ENCODE measurements around the gene CSTF3.
"Not testable (repeated sequence)": the region's sequence is repeated elsewhere in the genome, so short reads cannot be mapped to it uniquely, and the experiment has no call there.

CSTF3 gene

DNA sequence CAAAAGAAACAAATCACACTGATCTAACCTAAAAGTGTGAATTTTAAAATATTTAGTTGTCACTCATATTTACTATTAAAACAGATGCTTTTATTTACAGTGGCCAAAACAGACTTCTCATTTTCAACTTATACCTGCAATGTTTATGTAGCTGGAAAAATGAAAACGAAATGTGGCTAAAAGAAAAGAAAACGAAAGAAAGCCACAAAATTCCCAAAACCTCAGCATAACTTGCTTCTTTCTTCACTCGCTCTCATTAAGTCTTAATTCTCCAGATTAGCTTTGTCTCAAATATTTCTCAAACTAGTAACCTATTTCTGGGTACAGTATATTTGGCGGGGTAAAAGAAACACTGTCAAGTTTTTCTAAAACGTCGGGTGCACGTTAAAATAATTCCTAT, 693 bp downstream of the CSTF3 start:
- peak overlapping the region; percentile 82 for H3K4me3 ChIP-seq (replicated peaks; ENCODE audit: low read depth, low read length)
- TF ChIP-seq, protein P1, sequence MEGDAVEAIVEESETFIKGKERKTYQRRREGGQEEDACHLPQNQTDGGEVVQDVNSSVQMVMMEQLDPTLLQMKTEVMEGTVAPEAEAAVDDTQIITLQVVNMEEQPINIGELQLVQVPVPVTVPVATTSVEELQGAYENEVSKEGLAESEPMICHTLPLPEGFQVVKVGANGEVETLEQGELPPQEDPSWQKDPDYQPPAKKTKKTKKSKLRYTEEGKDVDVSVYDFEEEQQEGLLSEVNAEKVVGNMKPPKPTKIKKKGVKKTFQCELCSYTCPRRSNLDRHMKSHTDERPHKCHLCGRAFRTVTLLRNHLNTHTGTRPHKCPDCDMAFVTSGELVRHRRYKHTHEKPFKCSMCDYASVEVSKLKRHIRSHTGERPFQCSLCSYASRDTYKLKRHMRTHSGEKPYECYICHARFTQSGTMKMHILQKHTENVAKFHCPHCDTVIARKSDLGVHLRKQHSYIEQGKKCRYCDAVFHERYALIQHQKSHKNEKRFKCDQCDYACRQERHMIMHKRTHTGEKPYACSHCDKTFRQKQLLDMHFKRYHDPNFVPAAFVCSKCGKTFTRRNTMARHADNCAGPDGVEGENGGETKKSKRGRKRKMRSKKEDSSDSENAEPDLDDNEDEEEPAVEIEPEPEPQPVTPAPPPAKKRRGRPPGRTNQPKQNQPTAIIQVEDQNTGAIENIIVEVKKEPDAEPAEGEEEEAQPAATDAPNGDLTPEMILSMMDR (IDR thresholded peaks at IDR 0.05; ENCODE audit: low read depth, low read length, missing control alignments) = no peak
- DNase-seq (ENCODE audit: extremely low read depth, low read depth) = no peak

DNA sequence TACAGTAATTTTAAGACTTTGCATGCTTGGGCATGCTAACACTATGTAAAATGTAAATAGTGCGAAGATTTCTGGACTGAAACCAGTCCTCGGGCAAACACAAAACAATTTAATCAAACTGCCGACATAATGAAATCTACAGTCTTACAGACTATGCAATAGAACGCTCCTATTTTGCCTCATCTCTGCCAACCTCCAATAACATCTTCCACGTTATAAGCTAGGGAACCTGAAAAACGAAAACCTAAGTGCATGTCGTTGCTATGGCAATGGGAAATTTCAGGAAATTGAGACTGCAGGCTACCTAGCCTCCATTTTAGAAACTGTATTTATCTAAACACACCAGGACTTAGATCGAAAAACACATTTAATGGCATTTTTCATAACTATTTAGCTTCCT, 1.1 kb downstream of the CSTF3 start:
- TF ChIP-seq, protein P1 (IDR thresholded peaks at IDR 0.05; ENCODE audit: low read depth, low read length, missing control alignments) = no peak
- H3K4me3 ChIP-seq (replicated peaks; ENCODE audit: low read depth, low read length) = peak overlapping the region; percentile 82
- DNase-seq (ENCODE audit: extremely low read depth, low read depth) = peak; percentile 19

DNA sequence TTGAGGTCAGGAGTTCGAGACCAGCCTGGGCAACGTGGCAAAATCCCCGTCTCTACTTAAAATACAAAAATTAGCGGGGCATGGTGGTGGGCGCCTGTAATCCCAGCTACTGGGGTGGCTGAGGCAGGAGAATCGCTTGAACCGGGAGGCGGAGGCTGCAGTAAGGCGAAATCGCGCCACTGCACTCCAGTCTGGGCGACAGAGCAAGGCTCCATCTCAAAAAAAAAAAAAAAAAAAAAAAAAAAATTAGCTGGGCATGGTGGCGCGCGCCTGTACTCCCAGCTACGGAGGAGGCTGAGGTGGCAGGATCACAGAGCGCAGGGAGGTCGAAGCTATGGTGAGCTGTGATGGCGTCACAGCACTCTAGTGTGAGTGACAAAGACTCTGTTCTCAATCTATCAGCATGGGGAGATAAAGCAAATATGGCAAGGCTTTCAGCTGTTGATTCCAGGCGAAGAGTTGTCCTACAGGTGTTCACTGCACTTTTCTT, 1.9 kb downstream of the CSTF3 start:
- DNase-seq (ENCODE audit: extremely low read depth, low read depth) = not testable (repeated sequence)
- peak overlapping the region; percentile 82 for H3K4me3 ChIP-seq (replicated peaks; ENCODE audit: low read depth, low read length)

DNA sequence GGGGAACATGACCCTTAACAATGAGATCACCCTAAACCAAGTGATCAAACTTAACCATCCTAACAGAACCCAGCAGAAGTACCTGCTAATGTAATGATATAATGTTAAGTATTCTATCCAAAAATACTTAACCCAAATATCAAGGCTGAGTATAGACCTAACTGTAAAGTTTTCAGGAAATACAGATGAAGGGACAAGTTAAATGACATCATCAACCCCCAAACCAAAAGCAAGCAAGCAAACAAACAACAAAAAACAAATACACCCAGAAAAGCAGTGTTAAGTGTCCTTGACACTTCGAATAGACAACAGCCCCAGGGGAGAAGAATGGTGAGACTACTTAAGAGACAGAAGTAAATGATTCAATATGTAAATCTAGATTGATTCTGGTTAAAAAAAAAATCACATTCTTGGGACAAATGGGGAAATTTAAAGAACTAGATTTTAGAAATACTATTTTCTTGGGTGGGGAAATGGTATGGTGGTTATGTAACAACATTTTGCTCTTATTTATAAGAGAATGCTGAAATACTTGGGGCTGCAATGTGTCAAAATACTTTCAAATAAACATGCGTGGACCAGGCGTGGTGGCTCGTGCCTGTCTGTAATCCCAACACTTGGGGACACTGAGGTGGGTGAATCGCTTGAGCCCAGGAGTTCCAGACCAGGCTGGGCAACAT, 2.5 kb downstream of the CSTF3 start:
- TF ChIP-seq, protein P1 (IDR thresholded peaks at IDR 0.05; ENCODE audit: low read depth, low read length, missing control alignments) = no peak
- no peak for DNase-seq (ENCODE audit: extremely low read depth, low read depth)
- peak overlapping the region; percentile 82 for H3K4me3 ChIP-seq (replicated peaks; ENCODE audit: low read depth, low read length)

DNA sequence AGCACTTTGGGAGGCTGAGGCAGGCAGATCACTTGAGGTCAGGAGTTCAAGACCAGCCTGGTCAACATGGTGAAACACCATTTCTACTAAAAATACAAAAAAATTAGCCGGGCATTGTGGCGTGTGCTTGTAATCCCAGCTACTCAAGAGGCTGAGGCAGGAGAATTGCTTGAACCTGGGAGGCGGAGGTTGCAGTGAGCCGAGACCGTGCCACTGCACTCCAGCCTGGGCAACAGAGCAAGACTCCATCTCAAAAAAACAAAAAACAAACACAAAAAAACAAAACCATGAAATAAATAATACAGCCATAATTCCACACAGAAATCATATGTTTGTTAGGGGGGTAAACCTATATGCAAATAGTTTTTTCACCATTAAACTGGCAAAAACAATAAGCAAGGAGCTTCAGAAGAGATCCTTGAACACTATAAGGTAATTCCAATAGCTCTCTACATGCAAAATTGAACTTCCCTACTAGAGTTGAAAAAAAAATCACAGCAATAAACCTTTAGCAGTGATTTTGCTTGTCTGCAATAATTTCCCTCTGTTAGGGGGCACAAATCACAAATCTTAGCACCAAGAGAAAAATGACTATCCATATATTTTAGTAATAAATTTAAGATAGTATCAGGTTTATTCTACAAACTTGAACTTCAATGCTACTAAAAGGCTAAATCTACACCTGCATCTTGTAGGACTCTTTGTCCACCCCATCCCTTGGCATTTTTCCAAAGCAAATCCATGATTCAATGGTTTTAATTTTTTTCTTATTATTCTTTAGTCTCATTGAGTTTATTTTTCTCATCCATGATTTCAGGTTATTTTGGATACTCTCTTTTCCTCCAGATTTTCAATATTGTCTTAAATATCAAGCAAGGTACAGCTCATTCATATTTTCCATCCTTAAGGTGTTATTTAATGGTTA, 3.9 kb downstream of the CSTF3 start:
- H3K4me3 ChIP-seq (replicated peaks; ENCODE audit: low read depth, low read length) = peak overlapping the region; percentile 82; the same call in 1 of the 2 replicates
- TF ChIP-seq, protein P1 (IDR thresholded peaks at IDR 0.05; ENCODE audit: low read depth, low read length, missing control alignments) = no peak
- DNase-seq (ENCODE audit: extremely low read depth, low read depth) = no peak

DNA sequence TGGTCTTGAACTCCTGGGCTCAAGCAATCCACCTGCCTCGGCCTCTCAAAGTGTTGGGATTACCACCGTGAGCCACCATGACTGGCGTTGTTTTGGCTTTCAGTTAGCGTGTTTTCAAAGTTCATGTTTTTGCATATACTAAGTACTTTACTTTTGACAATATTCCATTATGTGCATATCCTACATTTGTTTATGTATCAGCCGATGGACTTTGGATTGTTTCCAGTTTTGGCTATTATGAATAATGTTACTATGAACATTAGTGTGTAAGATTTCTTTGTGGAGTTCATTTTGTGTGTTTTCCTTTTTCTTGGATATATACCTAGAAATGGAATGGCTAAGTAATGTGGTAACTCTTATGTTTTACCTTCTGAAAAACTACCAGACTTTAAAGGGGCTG, 9.9 kb downstream of the CSTF3 start:
- no peak for DNase-seq (ENCODE audit: extremely low read depth, low read depth)
- no peak overlapping the region for H3K4me3 ChIP-seq (replicated peaks; ENCODE audit: low read depth, low read length)
- TF ChIP-seq, protein P1 (IDR thresholded peaks at IDR 0.05; ENCODE audit: low read depth, low read length, missing control alignments) = no peak

DNA sequence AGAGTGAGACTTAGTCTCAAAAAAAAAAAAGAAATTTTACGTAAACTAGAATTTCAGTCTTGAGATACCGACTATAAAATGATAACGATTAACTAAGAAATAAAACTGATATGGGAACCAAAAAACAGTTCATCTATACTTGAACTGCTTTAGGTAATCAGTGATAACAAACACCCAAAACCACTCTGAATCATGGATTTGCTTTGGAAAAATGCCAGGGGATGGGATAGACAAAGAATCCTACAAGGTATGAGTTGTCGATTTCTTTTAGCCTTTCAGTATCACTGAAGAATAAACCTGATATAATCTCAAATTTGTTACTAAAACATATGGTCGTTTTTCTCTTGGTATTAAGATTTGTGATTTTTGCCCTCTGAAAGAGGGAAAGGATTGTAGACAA, 13.7 kb downstream of the CSTF3 start:
- DNase-seq (ENCODE audit: extremely low read depth, low read depth) = no peak
- H3K4me3 ChIP-seq (replicated peaks; ENCODE audit: low read depth, low read length) = no peak overlapping the region
- TF ChIP-seq, protein P1 (IDR thresholded peaks at IDR 0.05; ENCODE audit: low read depth, low read length, missing control alignments) = no peak

Data from HFF-Myc (cell line).